GM19452 (cell line): ENCODE results near the gene UBE2R2.
"Not testable (repeated sequence)": the region's sequence is repeated elsewhere in the genome, so short reads cannot be mapped to it uniquely, and the experiment has no call there.

Experiments
- ATAC-seq: cut with Tn5 transposase; IDR thresholded peaks from one replicate; pipeline ENCODE4 v1.9.1; 2021; ENCODE audit not compliant: unreplicated experiment

The UBE2R2 gene

DNA sequence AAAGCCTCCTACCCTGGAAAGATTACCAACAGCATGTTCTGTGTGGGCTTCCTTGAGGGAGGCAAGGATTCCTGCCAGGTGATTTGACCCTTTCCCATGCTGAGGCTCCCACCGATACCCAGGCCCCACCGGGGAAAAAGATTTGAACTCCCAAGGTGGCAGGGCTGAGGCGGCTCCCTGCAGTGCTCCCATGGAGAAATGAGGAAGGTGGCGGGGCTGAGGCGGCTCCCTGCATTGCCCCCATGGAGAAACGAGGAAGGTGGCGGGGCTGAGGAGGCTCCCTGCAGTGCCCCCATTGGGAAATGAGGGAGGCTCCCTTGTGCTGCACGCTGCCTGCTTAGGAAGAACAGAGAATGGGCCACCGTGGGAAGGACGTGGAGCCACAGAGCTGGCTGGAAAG, 18.4 kb upstream of the UBE2R2 start:
- no peak for ATAC-seq

DNA sequence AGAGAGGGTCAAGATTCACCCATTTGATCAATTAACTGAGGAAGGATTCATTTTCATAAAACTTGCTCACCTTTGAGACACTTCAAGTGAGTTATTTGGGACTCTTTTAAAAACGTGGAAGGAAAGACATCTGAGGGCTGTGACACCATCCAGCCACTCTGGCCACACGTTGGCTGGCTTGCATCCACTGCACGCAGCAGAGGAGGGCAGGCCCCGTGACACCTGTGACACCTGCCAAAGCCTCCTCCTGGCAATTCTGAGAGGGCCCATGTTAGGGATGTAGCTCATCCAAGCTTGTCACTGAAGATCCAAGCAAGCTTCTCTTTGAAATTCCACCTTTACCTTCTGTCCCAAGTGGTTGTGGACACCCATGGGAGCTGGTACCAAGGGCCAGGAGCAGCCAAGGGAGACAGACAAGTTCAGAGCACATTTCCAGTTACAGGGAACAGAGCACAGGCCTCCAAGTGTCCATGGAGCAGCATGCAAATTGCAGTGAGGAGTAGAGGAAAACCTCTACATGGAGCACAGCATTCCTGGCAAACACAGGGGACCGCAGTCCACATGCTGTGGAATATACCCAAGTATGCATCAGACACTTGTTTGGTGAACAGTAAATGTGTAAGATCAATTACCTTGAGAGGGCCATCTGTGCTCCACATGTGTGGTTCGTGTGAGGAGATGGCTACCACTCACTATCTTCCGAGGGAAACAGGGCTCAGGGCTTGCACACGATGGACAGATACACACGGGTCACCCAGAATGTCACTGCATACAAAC, 16.8 kb upstream of the UBE2R2 start:
- no peak for ATAC-seq

DNA sequence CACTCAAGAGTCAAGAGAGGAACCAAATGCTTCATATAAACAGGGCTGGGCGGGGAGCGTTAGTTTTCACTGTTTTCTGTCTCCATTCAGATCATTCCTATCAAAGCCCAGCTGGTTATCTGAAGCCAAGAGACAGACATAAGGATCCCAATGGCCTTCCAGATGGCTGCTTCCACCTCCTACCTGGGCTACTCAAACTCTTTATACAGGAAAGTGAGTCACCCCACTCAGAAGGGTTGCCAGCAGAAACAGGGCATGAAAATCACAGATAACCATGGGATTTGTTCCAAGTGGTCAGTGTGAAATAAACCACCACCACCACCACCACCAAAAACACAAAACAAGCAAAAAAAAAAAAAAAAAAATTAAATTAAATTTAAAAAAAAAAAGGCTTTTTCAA, 16.1 kb upstream of the UBE2R2 start:
- ATAC-seq: no peak

DNA sequence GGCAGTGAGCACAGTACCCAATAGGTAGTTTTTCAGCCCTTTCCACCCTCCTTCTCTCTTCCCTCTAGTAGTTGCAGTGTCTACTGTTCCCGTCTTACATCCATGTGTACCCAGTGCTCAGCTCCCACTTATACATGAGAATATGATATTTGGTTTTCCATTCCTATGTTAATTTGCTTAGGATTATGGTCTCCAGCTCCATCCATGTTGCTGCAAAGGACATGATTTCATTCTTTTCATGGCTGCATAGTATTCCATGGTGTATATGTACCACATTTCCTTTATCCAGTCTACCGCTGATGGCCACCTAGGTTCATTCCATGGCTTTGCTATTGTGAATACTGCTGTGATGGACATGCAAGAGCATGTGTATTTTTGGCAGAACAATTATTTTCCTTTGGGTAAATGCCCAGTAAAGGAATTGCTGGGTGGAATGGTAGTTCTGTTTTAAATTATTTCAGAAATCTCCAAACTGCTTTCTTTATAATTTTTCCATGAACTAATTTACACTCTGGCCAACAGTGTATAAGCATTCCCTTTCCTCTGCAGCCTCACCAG, 14.9 kb upstream of the UBE2R2 start:
- ATAC-seq: not testable (repeated sequence)

DNA sequence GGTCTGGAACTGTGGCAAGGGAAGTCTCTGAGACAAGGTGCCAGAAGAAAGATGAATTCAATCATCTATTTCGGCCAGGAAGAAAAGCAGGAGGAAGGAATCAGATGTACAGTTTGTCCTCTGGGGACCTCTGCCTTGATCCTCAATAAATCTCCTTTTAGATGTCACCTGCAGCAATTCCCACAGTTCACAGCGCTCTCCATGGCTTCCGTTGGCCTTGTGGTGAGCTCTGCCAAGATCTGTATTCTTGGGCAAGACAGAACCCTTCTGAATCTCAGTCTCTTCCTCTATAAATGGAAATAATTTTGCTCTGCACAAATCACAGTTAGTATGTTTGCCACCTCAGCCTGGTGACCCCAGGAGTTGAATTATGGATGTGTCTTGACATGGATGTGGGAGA, 12.8 kb upstream of the UBE2R2 start:
- not testable (repeated sequence) for ATAC-seq

DNA sequence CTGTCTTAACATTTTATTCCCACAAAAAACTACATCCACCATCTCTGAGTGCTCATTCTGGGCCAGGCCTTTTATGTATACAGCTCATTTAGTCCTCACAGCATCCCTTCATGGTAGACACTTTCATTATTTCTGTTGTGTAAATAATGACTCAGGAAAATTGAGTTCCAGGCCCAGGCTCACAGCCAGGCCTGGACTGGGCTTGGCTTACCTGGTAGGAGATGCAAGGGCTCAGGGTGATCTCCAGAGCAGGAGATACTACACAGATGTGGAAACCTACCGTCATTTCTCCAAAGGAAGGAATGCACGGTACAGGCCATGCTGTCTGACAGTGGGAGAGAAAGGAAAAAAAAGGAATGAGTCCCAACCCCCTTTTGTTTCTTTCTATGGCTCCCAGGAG, 9.8 kb upstream of the UBE2R2 start:
- ATAC-seq: not testable (repeated sequence)

DNA sequence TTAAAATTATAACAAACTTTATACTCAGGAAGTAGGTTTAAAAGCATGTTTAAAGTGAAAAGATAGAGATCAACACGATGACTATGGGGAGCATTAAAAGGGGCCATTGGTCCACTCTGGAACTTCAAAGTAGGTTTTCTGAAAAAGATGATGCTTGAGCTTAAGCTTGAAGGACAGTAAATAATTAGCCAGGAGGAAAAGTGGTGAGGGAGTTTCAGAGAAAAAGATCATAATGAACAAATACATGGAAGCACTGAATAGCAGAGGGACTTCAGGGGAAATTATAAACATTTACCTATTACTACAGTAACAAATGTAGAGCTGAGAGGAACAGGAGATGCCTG, 8.0 kb upstream of the UBE2R2 start:
- ATAC-seq: peak; percentile 32

DNA sequence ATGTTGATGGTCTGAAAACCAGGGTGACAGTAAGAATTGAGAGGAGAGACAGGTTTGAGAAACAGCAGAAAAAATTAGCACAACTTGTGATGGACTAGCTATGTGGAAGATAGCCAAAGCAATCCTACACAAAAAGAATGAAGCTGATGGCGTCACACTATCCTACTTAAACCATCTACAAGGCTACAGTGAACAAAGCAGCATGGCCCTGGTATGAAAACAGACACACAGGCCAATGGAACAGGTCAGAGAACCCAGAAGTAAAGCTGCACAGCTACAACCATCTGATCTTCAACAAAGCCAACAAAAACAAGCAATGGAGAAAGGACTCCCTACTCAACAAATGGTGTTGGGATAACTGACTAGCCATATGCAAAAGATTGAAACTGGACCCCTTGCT, 7.5 kb upstream of the UBE2R2 start:
- ATAC-seq: no peak

DNA sequence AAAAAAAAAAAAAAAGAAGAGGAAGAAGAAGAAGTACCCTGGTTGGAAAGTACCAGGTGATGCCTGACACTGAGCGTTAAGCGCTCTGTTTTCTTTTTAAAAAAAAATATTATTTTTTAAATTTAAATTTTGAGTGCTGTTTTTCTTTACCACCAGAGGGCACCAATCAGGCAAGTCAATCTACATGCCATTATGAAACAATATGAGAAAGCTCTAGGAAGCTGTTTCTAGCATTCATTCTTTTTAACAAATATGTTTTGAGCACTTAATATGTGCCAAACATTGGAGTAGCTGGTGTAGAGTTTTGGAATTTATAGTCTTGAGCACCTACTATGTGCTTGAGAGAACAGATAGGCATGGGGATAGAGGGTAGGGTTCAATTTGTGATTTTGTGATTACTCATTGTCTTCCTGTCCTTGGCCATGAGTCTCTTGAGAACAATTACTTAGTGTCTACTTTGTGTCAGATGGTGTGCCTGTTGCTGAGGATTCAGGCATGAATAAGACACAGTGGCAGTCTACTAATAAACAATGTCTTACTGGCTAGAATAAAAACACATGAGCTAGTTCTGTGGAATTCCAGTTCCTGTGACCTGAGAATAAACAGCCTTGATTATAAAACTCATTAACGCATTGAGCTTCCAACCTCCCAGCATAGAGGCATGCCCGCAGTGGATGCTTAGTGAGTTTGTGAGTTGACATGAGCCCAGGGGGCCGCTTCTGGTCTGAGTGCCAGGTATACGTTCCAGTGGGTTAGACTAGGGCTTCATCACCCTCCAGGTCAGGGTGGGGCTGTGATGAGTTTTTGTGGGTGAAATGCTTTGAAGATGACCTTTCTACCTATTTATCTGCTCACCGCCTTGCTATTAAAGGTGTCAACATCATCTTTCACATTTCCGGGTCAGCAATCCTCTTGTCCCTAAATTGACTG, 3.0 kb upstream of the UBE2R2 start:
- no peak for ATAC-seq

DNA sequence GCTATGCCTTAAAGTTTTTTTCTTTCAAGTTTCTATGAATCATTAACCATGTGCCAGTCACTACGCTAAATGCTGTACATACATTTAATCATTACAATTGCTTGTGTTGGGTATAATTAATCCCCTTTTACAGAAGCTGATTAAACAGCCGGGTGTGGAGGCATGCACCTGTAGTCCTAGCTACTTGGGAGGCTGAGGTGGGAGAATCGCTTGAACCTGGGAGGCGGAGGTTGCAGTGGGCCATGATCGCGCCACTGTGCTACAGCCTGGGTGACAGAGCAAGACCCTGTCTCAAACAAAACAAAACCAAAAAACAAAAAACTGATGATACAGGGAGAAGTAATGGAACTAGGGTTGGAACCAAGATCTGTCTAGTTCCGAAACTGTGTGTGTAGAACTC, 1.2 kb upstream of the UBE2R2 start:
- no peak for ATAC-seq

DNA sequence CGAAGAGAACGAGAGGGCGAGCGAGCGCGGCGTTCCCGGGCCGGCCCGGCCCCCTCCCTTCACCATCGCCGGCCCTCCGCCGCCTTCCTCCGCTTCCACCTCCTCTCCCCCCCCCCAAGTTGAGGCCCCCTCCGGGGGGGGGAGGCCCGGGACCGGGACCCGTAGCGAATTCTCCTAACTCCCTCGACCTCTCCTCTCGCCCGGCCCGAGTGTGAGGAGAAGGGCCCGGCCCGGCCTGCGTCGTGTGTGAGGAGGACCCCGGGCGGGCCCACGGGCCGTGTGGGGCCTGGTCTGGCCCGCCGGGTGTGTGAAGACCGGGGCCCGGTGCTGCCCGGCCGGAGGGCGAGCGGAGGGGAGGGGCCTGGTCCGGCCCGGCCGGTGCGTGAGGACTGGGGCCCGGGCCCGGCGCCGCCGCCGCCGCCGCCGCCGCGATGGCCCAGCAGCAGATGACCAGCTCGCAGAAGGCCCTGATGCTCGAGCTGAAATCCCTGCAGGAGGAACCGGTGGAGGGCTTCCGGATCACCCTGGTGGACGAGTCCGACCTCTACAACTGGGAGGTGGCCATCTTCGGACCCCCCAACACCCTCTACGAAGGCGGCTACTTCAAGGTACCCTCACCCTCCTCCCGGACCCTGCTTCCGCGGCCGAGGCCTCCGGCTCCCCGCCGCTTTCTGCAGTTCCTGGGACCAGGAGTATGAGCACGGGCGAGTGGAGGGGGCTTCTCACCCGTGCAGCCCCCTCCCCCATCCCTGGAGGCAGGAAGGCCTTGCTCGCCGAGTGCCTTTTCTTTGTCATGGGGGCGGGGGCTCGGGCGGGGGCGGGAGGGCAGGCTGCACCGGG, 587 bp downstream of the UBE2R2 start:
- ATAC-seq: peak; percentile 26

DNA sequence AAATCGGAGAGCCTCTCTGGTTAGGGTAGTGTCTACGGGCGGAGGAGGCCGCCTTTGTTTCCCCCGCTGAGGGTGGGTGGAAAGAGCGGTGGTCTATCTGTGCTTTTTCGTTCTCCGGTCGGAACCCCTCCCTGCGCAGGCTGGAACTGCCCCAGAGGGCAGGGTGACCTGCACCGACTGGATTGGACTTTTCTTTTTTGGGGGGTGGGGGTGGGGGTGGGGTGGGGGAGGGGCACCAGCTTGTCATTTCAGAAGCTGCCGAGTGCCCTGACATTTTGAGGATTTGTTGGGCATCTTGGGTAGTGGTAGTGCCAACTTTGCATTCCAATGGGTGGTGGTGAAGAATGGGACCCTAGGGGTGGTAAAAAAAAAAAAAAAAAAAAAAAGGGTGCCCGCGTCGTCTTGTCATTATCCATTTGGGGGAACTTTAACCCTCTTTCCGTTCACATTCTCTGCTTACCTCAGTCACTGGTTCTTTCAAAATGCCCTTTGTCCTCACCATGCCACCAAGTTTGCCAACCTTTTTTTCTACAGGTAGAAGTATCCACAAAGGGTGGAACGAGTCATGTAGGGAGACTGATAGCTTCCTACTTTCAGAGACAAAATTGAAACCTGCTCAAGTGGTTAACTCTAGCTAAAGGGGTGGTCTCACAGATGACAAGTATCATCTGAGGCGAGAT, 1.3 kb downstream of the UBE2R2 start:
- no peak for ATAC-seq

DNA sequence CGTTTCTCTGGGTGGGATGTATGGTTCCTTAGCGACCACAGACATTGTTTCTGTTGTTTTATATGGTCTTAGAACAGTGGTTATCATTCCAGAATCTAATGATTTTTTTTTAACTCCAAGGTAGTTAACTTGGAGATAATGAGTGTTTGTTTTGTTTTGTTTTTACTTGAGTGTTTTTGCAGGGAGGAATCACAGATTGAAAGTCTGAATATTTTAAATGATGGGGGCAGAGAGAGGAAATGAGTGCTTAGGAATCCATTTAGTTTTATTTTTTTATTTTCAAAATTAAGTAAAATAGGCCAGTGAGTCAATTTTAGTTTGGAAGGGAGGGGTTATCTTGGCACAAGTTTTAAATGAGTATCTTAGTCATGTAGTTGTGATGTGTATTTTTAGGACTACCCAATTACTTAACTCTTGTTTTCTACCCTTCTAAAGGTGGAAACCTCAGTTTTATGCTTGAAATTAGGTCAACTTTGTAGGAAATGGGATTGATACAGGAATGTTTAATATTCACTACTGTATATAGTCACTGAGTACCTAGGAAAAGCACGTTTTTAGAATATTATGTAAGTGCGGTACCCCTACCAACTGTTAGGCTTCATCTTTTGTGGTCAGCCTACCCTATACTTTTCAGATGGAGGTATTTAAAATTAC, 2.0 kb downstream of the UBE2R2 start:
- ATAC-seq: no peak

DNA sequence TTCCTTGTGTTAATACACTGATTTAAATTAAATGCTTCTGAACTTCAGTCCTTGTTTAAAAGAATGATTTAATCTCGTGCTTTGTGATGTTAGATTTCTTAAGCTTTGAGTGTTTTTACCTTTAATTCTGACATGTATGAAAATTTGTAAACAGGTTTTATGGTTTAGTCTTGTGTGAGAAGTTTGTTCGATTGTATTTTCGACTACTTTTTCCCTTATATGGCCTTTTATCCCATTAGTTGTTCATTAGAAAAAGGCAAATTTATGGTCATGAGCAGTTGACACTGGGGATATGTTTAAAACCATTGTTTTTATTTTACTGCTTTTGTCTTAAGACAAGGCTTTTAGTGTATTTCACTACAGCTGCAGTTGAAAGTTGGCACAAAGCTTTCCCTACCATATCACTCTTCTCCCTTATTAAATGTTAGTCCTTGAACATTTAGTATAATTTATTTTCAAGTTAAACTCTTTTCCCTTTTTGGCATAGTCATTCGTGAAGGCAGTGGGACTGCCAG, 3.3 kb downstream of the UBE2R2 start:
- ATAC-seq: no peak

DNA sequence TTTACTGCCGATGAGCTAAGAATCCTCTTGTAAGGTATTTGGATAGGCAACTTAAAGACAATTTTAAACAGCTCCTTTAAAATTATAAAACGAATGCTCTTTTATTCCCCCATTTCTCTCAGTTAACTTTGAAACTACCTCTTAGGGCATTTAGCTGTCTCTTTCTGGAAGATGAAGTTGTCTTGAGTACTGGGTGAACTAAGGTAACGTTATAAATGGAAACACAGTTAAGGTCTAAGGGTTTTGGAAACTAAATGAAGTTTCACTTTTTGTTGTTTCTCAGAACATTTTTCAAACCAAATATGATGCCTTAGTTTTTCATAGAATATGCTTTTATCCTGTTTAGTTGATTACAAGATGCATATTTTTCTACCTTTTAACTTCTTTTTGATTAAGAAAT, 6.8 kb downstream of the UBE2R2 start:
- ATAC-seq: no peak

DNA sequence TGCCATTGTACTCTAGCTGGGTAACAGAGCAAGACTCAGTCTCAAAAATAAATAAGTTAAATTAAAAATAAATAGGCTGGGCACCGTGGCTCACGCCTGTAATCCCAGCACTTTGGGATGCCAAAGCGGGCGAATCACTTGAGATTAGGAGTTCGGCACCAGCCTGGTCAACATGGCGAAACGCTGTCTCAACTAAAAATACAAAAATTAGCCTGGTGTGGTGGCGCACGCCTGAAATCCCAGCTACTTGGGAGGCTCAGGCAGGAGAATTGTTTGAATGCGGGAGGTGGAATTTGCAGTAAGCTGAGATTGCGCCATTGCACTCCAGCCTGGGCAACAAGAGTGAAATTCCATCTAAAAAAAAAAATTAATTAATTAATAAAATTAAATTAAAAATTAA, 10.3 kb downstream of the UBE2R2 start:
- ATAC-seq: not testable (repeated sequence)

DNA sequence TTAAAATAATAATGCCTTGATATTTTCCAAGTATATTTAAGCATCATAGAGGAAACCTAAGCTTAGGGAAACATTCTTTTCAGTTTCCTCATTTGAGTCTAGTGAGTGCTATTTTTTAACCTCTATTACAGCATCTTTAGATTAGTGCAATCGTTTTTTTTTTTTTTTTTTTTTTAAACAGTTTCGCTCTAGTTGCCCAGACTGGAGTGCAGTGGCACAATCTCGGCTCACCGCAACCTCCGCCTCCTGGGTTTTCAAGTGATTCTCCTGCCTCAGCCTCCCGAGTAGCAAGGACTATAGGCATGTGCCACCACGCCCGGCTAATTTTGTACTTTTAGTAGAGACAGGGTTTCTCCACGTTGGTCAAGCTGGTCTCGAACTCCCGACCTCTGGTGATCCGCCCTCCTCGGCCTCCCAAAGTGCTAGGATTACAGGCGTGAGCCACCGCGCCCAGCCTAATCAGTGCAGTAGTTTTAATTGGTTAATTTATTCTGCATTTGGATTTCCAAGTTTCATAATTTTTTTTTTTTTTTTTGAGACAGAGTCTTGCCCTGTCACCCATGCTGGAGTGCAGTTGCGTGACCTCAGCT, 12.8 kb downstream of the UBE2R2 start:
- ATAC-seq: not testable (repeated sequence)

DNA sequence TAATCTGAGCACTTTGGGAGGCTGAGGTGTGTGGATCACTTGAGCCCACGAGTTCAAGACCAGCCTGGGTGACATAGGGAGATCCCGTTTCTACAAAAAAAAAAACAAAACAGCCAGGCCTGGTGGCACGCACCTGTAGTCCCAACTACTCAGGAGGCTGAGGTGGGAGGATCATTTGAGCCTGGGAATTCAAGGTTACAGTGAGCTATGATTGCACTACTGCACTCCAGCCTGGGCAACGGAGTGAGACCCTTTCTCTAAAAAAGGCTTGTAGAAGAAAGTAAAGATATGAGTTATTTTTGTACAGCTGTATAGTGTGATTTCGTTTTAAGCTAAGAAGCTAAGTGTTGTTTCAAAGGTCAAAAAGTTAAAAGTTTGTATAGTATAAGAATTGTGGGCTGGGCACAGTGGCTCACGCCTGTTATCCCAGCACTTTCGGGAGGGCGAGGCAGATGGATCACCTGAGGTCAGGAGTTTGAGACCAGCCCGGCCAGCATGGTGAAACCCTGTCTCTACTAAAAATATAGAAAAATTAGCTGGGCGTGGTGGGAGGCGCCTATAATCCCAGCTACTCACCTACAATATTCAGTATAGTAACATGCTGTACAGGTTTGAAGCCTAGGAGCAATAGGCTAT, 18.8 kb downstream of the UBE2R2 start:
- no peak for ATAC-seq

DNA sequence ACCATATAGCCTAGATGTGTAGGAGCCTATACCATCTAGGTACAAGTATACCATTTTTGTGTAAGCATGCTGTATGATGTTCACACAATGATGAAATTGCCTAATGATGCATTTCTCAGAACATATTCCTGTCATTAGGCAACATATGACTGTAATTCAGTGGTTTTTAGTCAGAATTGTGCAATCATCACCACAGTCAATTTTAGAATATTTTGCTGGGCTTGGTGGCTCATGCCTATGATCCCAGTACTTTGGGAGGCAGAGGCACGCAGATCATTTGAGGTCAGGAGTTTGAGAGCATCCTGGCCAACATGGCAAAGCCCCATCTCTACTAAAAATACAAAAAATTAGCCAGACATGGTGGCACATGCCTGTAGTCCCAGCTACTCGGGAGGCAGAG, 19.3 kb downstream of the UBE2R2 start:
- ATAC-seq: not testable (repeated sequence)
